Fibroblast of upper back skin (primary cell): ENCODE data around the gene PCDHAC1.
"Not testable (repeated sequence)": the region's sequence is repeated elsewhere in the genome, so short reads cannot be mapped to it uniquely, and the experiment has no call there.

Source experiments
- DNase-seq: peaks from one replicate; pipeline ENCODE4 v3.0.0-alpha.2; 2013

The PCDHAC1 gene, protein sequence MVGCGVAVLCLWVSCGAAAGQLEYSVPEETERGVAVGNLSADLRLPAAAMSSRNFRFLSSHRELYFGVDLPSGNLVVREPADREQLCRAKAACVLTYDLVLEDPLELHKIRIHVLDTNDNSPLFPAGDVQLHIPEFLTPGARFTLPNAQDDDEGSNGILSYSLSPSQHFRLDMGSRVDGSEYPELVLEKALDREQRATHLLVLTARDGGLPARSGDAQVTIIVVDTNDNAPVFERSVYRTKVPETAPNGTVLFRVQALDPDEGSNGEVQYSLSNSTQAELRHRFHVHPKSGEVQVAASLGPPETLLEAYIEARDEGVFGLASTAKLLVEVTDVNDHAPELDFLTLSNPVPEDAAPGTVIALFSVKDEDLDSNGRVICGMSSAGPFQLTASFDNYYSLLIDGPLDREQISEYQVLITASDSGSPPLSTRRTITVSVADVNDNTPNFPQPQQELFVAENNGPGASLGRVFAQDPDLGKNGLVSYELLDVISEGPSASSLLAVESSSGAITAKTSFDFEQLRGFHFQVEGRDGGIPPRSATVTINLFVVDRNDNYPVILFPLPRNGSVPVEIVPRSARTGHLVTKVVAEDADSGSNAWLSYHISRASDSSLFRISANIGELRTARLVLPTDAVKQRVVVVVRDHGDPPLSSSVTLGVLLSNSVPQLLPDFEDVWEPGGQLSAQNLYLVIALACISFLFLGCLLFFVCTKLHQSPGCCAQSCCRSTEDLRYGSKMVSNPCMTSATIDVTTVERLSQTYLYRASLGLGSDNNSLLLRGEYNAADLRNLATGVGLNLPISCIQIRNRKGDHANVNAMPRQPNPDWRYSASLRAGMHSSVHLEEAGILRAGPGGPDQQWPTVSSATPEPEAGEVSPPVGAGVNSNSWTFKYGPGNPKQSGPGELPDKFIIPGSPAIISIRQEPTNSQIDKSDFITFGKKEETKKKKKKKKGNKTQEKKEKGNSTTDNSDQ

DNA sequence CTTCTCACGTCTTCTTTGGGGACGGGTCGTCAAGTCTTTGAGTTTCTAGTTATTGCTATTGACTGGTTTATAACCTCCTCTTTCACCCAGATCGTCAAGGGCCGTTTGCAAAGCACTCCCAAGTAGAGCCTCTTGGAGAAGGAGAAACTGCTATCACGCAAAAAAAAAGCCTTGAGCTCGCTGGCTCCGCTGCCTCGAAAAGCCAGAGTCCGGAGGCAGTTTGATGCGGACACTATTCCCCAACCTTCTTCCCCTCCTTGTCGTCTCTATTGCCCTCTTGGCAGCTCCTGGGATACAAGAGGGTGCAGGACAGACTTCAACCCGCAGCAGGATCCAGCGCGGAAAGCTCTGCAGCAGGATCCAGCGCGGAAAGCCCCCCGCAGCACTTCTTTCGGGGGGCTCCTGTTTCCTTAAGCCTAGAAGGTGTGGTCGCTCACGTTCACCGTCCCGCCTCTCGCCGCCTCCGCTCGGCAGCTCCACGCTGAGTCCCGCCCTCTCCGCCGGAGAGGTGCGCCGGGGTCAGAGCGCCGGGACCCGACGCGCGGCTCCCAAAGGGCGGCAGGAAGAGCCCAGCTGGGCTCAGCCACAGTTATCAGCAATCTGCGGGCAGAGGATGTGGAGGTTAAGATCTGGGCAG, at the start of gene PCDHAC1:
TSS of gene PCDHAC1 (plus strand) at position 494 of the 637 bp plus-strand sequence. CDS start 594 bp downstream, outside the sequence.
- DNase-seq: no peak

DNA sequence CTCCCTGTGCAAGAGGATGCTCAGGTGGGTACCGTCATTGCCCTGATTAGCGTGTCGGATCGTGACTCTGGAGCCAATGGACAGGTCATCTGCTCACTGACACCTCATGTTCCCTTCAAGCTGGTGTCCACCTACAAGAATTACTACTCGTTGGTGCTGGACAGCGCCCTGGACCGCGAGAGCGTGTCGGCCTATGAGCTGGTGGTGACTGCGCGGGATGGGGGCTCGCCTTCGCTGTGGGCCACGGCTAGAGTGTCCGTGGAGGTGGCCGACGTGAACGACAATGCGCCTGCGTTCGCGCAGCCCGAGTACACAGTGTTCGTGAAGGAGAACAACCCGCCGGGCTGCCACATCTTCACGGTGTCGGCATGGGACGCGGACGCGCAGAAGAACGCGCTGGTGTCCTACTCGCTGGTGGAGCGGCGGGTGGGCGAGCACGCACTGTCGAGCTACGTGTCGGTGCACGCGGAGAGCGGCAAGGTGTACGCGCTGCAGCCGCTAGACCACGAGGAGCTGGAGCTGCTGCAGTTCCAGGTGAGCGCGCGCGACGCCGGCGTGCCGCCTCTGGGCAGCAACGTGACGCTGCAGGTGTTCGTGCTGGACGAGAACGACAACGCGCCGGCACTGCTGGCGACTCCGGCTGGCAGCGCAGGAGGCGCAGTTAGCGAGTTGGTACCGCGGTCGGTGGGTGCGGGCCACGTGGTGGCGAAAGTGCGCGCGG, 49.4 kb upstream of the PCDHAC1 start:
- not testable (repeated sequence) for DNase-seq

DNA sequence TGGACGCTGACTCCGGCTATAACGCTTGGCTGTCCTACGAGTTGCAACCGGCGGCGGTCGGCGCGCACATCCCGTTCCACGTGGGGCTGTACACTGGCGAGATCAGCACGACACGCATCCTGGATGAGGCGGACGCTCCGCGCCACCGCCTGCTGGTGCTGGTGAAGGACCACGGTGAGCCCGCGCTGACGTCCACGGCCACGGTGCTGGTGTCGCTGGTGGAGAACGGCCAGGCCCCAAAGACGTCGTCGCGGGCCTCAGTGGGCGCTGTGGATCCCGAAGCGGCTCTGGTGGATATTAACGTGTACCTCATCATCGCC, 48.9 kb upstream of the PCDHAC1 start:
- no peak for DNase-seq

DNA sequence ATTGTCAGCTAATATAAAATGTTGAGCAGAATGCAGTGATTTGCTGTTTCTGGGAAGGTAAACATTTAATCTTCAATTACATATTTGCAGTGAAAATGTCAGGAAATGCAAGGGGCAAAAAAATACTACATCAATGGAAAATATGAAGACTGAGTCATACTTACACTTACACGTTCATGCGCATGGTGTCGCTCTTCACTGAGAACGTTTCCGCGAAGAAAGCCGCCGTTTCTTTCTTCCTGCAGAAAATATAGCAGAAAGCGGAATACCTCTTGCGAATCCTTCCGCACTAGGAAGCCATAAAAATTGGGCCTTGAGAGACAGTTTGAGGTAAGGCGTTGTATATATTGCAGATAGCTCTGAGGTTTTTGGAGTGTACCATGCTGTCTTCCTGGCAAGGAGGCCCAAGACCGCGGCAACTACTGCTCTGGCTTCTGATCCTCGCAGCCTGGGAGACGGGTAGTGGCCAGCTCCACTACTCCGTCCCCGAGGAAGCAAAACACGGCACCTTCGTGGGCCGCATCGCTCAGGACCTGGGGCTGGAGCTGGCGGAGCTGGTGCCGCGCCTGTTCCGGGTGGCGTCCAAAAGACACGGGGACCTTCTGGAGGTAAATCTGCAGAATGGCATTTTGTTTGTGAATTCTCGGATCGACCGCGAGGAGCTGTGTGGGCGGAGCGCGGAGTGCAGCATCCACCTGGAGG, 44.1 kb upstream of the PCDHAC1 start, which contains the start of gene PCDHA13:
TSS of gene PCDHA13 (plus strand) at position 236 of the 702 bp plus-strand sequence. CDS start at position 381, 145 bp downstream.
- DNase-seq: no peak

DNA sequence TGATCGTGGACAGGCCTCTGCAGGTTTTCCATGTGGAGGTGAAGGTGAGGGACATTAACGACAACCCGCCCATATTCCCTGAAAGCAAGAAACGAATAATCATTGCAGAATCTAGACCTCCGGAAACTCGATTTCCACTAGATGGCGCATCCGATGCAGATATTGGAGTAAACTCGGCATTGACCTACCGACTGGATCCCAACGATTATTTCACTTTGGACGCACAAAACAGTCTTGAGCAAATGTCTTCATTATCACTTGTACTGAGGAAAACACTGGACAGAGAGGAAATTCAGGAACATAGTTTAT, 43.6 kb upstream of the PCDHAC1 start:
- no peak for DNase-seq

DNA sequence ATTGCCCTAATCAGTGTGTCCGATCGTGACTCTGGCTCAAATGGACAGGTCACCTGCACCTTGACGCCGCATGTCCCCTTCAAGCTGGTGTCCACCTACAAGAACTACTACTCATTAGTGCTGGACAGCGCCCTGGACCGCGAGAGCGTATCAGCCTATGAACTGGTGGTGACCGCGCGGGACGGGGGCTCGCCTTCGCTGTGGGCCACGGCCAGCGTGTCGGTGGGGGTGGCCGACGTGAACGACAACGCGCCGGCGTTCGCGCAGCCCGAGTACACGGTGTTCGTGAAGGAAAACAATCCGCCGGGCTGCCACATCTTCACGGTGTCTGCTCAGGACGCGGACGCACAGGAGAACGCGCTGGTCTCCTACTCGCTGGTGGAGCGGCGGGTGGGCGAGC, 42.7 kb upstream of the PCDHAC1 start:
- DNase-seq: no peak

DNA sequence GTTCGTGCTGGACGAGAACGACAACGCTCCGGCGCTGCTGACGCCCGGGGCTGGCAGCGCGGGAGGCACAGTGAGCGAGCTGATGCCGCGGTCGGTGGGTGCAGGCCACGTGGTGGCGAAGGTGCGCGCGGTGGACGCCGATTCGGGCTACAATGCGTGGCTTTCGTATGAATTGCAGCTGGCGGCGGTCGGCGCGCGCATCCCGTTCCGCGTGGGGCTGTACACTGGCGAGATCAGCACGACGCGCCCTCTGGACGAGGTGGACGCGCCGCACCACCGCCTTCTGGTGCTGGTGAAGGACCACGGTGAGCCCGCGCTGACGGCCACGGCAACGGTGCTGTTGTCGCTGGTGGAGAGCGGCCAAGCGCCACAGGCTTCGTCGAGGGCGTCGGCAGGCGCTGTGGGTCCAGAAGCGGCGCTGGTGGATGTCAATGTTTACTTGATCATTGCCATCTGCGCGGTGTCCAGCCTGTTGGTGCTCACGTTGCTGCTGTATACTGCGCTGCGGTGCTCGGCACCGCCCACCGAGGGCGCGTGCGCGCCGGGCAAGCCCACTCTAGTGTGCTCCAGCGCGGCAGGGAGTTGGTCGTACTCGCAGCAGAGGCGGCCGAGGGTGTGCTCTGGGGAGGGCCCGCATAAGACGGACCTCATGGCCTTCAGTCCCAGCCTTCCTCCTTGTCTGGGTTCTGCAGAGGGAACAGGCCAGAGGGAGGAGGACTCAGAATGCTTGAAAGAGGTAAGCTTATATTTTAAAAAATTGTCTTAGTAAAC, 42.0 kb upstream of the PCDHAC1 start:
- no peak for DNase-seq

DNA sequence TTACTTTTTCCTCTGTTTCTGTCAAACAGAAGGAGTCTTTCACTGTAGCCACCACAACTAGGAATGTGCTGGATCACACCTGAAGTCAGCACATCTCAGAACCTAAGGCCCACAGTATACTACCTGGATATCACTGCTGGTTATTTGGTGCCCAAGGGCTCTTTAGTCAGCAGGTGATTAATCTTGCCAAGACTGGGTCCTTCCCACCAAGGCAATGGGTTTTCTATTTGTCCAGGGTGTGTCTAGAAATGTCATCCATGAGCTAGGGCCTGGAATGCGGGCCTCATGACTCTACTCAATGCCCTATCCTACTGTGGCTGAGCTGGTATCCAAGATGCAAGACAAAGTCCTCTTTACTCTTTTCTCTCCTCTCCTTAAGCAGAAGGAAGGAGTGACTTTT, 9.8 kb upstream of the PCDHAC1 start:
- no peak for DNase-seq

DNA sequence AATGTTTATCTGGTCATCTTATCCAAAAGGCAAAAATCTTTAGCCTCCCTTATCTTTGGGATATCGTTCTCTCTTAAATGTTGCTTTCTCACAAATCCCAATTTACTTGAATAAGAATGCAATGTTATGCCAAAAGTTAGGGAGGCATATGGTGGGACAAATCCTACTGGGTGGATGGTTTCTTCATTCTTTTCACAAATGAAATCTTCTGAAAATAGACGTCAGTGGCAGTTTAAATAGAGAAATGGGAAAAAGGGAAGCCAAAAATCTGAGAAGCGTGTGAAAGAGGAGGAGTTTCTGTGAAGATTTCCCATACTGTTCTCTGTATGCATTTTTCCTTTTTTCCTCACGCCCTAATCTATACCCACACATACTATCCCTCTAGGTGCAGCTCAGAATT, 2.5 kb upstream of the PCDHAC1 start:
- no peak for DNase-seq

DNA sequence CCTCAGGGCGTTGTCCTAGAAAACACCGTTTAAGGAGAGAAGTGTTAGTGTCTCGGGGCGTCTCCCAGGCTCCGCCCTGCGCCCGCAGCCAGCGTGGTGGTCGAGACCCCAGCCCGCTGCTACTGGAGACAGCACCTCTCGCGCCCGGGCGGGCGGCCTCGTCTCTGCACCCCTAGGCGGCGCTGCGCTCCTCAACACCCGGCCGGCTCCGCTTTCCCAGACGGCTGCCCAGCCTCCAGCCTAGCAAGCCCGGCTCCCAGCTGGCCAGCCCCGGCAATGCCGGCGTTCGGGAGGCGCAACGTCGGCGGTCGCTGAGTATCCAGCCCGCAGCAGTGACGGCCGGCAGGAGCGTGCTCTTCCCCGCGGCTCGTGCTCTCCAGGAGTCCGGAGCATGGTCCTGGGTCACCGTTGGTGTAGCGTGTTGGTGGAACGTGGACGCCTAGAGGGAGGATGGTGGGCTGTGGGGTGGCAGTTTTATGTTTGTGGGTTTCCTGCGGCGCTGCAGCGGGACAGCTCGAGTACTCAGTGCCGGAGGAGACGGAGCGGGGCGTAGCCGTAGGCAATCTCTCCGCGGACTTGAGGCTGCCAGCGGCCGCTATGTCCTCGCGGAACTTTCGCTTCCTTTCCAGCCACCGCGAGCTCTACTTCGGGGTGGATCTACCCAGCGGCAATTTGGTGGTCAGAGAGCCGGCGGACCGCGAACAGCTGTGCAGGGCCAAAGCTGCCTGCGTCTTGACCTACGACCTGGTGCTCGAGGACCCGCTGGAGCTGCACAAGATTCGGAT, 536 bp downstream of the PCDHAC1 start:
- DNase-seq: peak; percentile 32

DNA sequence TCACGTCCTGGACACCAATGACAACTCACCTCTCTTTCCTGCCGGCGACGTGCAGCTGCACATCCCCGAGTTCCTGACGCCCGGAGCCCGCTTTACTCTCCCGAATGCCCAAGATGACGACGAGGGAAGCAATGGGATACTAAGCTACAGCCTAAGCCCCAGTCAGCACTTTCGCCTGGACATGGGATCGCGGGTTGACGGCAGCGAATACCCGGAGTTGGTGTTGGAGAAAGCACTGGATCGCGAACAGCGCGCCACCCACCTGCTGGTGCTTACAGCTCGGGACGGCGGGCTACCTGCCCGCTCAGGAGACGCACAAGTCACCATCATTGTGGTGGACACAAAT, 1.1 kb downstream of the PCDHAC1 start:
- DNase-seq: no peak

DNA sequence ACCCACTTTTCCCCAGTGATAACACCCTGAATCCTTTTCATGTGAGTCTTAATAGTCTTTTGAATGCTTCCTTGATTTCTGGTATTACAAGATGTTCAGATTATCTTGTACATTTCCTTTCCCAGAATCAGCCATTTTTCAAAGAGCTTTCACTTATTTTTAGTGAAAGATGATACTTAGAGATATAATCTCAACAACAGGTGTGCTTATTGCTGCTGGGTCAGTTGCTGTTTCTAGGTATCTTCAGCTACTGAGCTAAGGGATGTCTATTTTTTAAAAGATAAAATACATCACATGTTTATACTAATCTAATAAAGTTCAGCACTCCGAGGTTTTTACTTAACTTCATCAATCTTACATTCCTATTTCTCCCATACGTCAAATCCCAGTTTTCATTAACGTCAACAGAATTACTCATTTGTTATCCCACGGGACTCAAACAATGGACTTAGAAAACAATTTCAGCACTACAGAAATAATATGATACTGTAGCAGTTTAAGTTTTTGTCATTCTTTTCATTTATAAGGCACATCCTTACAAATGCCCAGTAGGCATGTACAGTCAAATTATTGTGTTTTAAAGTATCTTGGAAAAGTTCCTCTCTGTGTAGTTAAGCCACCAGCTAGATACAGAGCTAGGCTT, 9.0 kb downstream of the PCDHAC1 start:
- DNase-seq: no peak

DNA sequence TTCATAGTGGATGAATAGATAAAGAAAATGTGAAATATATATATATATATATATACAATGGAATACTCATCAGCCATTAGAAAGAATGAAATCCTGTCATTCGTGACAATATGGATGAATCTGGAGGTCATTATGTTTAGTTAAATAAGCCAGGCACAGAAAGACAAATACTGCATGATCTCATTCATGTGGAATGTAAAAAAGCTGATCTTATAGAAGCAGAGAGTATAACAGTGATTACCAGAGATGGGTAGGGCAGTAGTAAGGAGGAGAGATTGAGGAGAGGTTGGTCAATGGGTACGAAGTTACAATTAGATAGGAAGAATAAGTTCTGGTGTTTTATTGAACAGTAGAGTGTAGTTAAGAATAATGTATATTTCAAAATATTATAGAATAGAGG, 20.5 kb downstream of the PCDHAC1 start:
- no peak for DNase-seq

DNA sequence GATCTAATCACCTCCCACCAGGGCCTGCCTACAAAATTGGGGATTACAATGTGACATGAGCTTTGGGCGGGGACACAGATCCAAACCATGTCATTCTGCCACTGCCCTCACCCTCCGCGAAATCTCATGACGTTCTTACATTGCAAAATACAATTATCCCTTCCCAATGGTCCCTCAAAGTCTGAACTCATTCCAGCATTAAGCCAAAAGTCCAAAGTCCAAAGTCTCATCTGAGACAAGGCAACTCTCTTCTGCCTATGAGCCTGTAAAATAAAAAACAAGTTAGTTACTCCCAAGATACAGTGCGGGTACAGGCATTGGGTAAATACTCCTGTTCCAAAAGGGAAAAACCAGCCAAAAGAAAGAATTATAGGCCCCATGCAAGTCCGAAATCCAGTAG, 25.5 kb downstream of the PCDHAC1 start:
- no peak for DNase-seq

DNA sequence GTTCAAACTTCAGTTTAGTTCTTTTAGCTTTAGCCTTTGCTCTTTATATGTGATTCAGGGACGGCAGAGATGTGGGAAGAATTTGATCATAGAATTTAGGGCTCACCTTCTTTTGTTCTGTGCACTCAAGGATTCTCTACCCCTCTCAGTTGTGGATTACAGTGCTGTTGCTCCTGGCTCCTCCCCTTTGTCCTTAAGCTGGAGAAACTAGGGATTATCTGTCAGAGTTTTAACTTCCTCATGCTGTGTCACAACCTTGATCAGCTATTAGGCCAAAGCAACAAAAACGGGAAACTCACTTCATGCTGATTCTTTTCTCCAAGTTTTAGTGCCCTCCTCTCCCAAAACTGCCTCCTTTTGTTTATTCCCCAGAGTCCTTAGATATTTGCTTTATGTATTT, 27.1 kb downstream of the PCDHAC1 start:
- no peak for DNase-seq

DNA sequence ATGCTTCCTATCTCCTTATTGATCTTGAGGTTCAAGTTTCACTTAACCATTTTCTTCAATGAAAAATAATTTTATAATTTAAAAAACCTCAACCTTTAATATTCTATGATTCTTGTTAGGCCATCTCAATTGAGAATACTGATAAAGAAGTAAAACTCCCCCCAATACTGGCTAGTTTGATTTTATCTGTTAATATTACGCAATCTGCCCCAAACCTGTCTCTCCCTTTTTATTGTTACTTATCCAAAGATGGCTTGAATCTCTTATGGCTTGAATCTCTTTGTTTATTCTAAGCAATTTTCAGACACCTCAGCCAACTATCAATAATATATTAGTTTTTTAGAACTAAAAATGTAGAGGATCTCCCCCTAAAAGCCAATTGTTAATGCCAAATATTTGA, 36.1 kb downstream of the PCDHAC1 start:
- no peak for DNase-seq

DNA sequence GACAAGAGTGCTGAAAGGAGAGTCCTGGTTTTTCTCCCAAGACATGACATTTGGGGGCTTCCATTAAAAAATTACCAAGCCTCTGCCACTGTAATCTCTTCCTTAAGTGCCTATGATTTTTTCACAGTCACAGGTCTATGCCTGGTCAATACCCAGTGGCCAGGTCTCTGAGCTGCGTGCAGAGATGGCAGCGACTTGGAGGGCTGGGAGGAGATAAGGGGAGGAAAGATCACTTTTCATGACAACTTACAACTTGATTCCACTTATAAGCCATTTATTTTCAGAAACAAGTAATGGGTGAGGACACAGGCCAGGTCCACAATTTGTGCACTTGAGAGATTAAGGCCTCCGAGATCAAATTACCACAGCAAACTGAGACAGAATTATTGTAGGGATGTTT, 38.3 kb downstream of the PCDHAC1 start:
- DNase-seq: no peak

DNA sequence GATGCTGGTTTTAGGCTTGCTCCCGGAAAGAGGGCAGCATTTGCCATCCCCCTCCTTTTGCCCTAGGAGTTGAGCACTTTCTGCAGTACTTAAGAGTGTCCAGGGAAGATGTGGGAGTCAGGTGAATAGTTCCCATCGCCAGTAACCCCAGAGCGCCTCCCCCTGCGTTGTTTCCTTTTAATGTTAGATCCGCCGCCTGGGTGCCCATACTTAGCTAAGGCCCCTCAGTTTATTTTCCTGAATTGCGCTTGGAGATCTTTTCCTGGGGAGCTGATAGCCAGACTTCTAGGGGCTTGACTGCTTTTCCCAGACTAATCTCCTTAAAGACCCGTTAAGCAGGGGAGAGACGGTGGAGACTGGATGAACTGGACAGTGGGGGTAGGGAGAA, 39.8 kb downstream of the PCDHAC1 start:
- no peak for DNase-seq

DNA sequence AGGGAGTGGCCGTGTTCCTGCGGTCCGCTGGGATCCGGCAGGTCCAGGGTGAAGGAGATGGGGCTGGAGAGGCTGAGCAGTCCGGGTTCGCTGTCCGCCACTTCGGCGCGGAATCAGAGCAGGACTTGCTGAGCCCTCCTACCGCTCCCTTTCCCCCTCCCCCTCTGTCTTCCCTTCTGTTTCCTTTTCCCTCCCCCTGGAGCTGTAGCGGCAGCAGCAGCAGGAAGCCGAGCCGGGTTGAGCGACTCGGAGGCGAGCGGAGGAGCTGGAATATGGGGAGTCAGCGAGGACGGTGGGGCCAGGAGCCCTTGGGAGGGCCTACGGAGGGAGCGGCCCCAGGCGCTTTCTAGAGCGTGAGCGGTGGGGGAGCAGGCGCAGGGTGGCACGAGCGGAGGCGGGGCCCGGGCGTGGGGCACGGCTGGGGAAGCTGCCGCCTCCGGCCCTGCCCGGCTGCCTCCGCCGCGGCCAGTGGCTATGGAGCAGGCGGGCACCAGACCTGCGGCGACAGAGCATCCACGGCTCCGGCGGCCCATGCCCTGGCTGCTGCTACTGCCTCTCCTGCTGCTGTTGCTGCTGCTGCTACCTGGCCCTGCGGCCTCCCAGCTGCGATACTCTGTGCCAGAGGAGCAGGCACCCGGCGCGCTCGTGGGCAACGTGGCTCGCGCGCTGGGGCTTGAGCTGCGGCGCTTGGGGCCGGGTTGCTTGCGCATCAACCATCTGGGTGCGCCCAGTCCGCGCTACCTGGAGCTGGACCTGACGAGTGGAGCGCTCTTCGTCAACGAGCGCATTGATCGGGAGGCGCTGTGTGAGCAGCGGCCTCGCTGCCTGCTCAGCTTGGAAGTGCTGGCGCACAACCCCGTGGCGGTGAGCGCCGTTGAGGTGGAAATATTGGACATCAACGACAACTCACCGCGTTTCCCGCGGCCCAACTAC, 40.5 kb downstream of the PCDHAC1 start, which contains the start of gene PCDHAC2:
TSS of gene PCDHAC2 (plus strand) at position 184 of the 933 bp plus-strand sequence. CDS start at position 475, 291 bp downstream.
- peak; percentile 32 for DNase-seq
